Brain microvascular endothelial cell (primary cell): ENCODE data around the gene CEL.
"Not testable (repeated sequence)": the region's sequence is repeated elsewhere in the genome, so short reads cannot be mapped to it uniquely, and the experiment has no call there.

Experiments
- DNase-seq: peaks from one replicate; pipeline ENCODE4 v3.0.0-alpha.2; 2020
- H3K27ac ChIP-seq: fragments of 250-450 bp; sonication (Bioruptor Pico); 2 replicates; pipeline ENCODE4 v1.5.1; 2020; ENCODE audit warnings: mild to moderate bottlenecking, moderate library complexity
- H3K27me3 ChIP-seq: fragments of 250-450 bp; sonication (Bioruptor Pico); replicated peaks from 2 replicates; pipeline ENCODE4 v1.5.1; 2020; ENCODE audit warnings: mild to moderate bottlenecking
- H3K36me3 ChIP-seq: fragments of 250-450 bp; sonication (Bioruptor Pico); replicated peaks from 2 replicates; pipeline ENCODE4 v1.5.1; 2020; ENCODE audit warnings: mild to moderate bottlenecking
- H3K4me3 ChIP-seq: 2 replicates; pipeline ENCODE4 v1.5.1; 2011; ENCODE audit warnings: low read depth, mild to moderate bottlenecking, control low read depth, low read length, moderate library complexity
- CTCF ChIP-seq: IDR thresholded peaks from 2 replicates; pipeline ENCODE4 v1.5.1; 2011; ENCODE audit warnings: low read depth, mild to moderate bottlenecking, moderate library complexity, low read length, control low read depth, inconsistent platforms; ENCODE audit errors: missing control alignments
- in situ Hi-C: cut with HindIII; loops from 2 replicates; pipeline ENCODE4 v1.10.0; 2017; ENCODE audit warnings: low sequenced_read_pairs, low pct_ligation_motif_present

The CEL gene

DNA sequence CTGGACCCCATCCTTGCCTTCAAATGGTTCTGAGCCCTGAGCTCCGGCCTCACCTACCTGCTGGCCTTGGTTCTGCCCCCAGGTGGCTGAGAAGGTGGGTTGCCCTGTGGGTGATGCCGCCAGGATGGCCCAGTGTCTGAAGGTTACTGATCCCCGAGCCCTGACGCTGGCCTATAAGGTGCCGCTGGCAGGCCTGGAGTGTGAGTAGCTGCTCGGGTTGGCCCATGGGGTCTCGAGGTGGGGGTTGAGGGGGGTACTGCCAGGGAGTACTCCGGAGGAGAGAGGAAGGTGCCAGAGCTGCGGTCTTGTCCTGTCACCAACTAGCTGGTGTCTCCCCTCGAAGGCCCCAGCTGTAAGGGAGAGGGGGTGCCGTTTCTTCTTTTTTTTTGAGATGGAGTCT is 5.2 kb downstream of the CEL start:
- Histone ChIP-seq H3K36me3 (no peaks in the 10 kb centered on the region), H3K27me3 (no peaks in the 10 kb centered on the region), H3K4me3 (no peak overlapping the region), H3K27ac (no peak overlapping the region)
- no peak for TF ChIP-seq CTCF
- in situ Hi-C loops, result no loop called here
- DNase-seq, result no peak

DNA sequence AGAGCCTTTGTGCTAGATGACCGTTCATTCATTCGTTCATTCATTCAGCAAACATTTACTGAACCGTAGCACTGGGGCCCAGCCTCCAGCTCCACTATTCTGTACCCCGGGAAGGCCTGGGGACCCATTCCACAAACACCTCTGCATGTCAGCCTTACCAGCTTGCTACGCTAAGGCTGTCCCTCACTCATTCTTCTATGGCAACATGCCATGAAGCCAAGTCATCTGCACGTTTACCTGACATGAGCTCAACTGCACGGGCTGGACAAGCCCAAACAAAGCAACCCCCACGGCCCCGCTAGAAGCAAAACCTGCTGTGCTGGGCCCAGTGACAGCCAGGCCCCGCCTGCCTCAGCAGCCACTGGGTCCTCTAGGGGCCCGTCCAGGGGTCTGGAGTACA is 6.0 kb downstream of the CEL start:
- in situ Hi-C loops, result no loop called here
- TF ChIP-seq CTCF, result no peak
- H3K27me3 ChIP-seq, result no peaks in the 10 kb centered on the region
- no peaks in the 10 kb centered on the region for H3K36me3 ChIP-seq
- no peak overlapping the region for H3K27ac ChIP-seq
- H3K4me3 ChIP-seq, result no peak overlapping the region
- DNase-seq, result no peak

- H3K36me3 ChIP-seq, H3K27me3 ChIP-seq, H3K27ac ChIP-seq, in situ Hi-C loops, H3K4me3 ChIP-seq, DNase-seq: not testable (repeated sequence)
Observed at GRCh38 chr9:133068431-133068830, 6.7 kb downstream of the CEL start.

- H3K27me3 ChIP-seq, DNase-seq, H3K36me3 ChIP-seq, H3K4me3 ChIP-seq, H3K27ac ChIP-seq, in situ Hi-C loops: not testable (repeated sequence)
Observed at GRCh38 chr9:133070500-133070961, 8.8 kb downstream of the CEL start.

GRCh38 chr9:133070985-133071384 is 9.2 kb downstream of the CEL start:
- in situ Hi-C loops, DNase-seq, H3K4me3 ChIP-seq, H3K36me3 ChIP-seq, H3K27me3 ChIP-seq, H3K27ac ChIP-seq: not testable (repeated sequence)

DNA sequence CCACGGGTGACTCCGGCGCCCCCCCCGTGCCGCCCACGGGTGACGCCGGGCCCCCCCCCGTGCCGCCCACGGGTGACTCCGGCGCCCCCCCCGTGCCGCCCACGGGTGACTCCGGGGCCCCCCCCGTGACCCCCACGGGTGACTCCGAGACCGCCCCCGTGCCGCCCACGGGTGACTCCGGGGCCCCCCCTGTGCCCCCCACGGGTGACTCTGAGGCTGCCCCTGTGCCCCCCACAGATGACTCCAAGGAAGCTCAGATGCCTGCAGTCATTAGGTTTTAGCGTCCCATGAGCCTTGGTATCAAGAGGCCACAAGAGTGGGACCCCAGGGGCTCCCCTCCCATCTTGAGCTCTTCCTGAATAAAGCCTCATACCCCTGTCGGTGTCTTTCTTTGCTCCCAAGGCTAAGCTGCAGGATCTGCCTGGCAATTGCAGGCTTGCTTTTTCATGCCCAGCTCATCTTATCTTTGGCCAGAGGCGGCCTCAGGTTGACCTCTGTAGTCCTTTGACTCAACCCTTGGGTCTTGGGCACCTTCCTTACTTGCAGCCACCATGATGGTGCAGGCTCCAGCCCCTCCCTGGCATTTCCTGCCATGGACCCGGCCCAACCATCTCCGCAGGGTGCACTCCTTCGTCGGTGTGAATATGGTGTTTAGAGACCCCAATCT is 9.8 kb downstream of the CEL start:
- DNase-seq, result no peak
- no peak for TF ChIP-seq CTCF
- H3K27ac ChIP-seq, result no peak overlapping the region
- no peaks in the 10 kb centered on the region for H3K27me3 ChIP-seq
- in situ Hi-C loops, result no loop called here
- no peaks in the 10 kb centered on the region for H3K36me3 ChIP-seq
- no peak overlapping the region for H3K4me3 ChIP-seq

GRCh38 chr9:133072210-133072609 is 10.4 kb downstream of the CEL start:
- in situ Hi-C loops, DNase-seq, H3K27ac ChIP-seq, H3K4me3 ChIP-seq, H3K27me3 ChIP-seq, H3K36me3 ChIP-seq: not testable (repeated sequence)
